PC-9 (cell line): ENCODE measurements around the gene SIGMAR1.

Experiments
- EZH2 ChIP-seq: fragments of 200-600 bp; sonication (generic); IDR thresholded peaks from 2 replicates; pipeline ENCODE4 v1.8.0; 2017; ENCODE audit warnings: antibody characterized with exemption, low read depth
- TF ChIP-seq, protein P1 (sequence below): fragments of 200-600 bp; sonication (generic); conservative IDR thresholded peaks from 2 replicates; pipeline ENCODE4 v1.6.1; 2017; ENCODE audit warnings: mixed run types, antibody characterized with exemption, mild to moderate bottlenecking, moderate library complexity

DNA sequence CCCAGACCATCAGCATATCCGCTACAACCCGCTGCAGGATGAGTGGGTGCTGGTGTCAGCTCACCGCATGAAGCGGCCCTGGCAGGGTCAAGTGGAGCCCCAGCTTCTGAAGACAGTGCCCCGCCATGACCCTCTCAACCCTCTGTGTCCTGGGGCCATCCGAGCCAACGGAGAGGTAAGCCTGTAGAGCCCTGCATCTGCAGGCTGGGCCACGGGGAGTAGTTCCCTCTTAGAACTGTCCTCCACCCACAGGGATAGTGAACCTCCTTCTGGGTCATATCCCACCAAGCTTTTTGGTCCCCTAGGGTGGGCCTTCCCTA lies 9.5 kb upstream of the SIGMAR1 start:
- TF ChIP-seq, protein P1, sequence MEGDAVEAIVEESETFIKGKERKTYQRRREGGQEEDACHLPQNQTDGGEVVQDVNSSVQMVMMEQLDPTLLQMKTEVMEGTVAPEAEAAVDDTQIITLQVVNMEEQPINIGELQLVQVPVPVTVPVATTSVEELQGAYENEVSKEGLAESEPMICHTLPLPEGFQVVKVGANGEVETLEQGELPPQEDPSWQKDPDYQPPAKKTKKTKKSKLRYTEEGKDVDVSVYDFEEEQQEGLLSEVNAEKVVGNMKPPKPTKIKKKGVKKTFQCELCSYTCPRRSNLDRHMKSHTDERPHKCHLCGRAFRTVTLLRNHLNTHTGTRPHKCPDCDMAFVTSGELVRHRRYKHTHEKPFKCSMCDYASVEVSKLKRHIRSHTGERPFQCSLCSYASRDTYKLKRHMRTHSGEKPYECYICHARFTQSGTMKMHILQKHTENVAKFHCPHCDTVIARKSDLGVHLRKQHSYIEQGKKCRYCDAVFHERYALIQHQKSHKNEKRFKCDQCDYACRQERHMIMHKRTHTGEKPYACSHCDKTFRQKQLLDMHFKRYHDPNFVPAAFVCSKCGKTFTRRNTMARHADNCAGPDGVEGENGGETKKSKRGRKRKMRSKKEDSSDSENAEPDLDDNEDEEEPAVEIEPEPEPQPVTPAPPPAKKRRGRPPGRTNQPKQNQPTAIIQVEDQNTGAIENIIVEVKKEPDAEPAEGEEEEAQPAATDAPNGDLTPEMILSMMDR: no peak
- TF ChIP-seq EZH2: no peak
